ENCODE data around the gene WDHD1. TPM values are rescaled to one million over a fixed set of nuclear protein-coding genes. Genes with fewer than 3 reads are reported as not detected.

The WDHD1 gene
- total and polyA plus RNA-seq, 2 of the 4 experiments (the other 2 are of a cell fraction) = 4.4 to 13.1 TPM

DNA sequence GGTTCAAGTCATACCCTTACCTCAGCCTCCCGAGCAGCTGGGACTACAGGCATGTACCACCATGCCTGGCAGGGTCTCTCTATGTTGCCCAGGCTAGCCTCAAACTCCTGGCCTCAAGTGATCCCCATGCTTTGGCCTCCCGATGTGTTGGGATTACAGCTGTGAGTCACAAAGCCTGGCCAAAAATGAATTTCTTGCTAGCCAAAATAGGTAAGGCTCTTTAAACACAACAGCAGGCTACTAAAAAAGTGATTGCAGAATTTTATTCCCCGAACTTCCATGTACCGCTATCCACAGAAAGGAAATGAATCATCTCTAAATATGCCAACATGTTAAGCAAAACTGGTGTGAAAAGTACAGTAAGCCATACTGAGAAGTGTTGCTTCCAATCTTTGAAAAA lies 50.6 kb downstream of the WDHD1 start:
- Histone ChIP-seq H3K18ac (ENCODE audit: low read depth, low read length) (no peak overlapping the region), H3K9me1 (ENCODE audit: insufficient read depth, low read length) (no peaks in the 10 kb centered on the region), H3K27ac (ENCODE audit: insufficient read depth, low read length) (peak overlapping the region; percentile 44; the same call in 1 of the 2 replicates), H3K9ac (ENCODE audit: low read depth, low read length) (no peak overlapping the region), H2BK5ac (ENCODE audit: low read depth, low read length, poor library complexity, severe bottlenecking) (peak overlapping the region; percentile 63), H2AK9ac (replicated peaks; ENCODE audit: low read depth, low read length, poor library complexity) (no peak overlapping the region), H2BK15ac (ENCODE audit: low read depth, low read length) (no peak overlapping the region), H3K4me1 (ENCODE audit: control insufficient read depth, insufficient read depth, low read length) (0 out of 2 replicates have a peak, but pooled peaks cover 2% of the 10 kb centered on the region), H3K4ac (ENCODE audit: low read depth, low read length) (no peak overlapping the region; the same call in 1 of the 2 replicates), H4K91ac (ENCODE audit: insufficient read depth, low read depth, low read length) (no peak overlapping the region), H2AK5ac (ENCODE audit: low read depth, low read length) (peak overlapping the region; percentile 45; the same call in 1 of the 2 replicates), H4K8ac (ENCODE audit: low read depth in 2 of 2, low read length in 2 of 2) (peak overlapping the region in 1 of 2 experiments; percentile 61; a peak in 1 of 4 replicates), H2BK20ac (ENCODE audit: low read depth, low read length) (no peak overlapping the region), H4K20me1 (ENCODE audit: insufficient read depth, low read length) (no peaks in the 10 kb centered on the region), H3K23ac (ENCODE audit: low read depth, low read length) (no peak overlapping the region), H3K9me3 (ENCODE audit: control insufficient read depth, insufficient read depth, low read length) (no peaks in the 10 kb centered on the region), H3K4me2 (ENCODE audit: low read depth, low read length) (no peak overlapping the region), H3K27me3 (ENCODE audit: control insufficient read depth, insufficient read depth, low read length) (no peaks in the 10 kb centered on the region), H3K4me3 (ENCODE audit: insufficient read depth, low read depth, low read length) (no peak overlapping the region), H3K14ac (replicated peaks; ENCODE audit: low read depth, low read length) (no peak overlapping the region), H3K56ac (ENCODE audit: extremely low read depth, insufficient read depth, low read length) (no peak overlapping the region), H3K36me3 (ENCODE audit: control insufficient read depth, insufficient read depth, low read length) (0 out of 2 replicates have a peak, but pooled peaks cover 3% of the 10 kb centered on the region), H2BK120ac (ENCODE audit: low read depth, low read length) (no peak overlapping the region), H2AFZ (replicated peaks; ENCODE audit: low read length, poor library complexity) (peak overlapping the region; percentile 35), H3K79me1 (ENCODE audit: low read depth in 1 of 2, low read length in 2 of 2) (no peaks in the 10 kb centered on the region; a peak in 1 of 4 replicates), H4K5ac (ENCODE audit: low read depth, low read length) (no peak overlapping the region)
- ChIA-PET CTCF (interaction anchor here (0.6 kb wide), 1 partner anchor 20 kb away, joined by 3 read pairs; no protein-coding TSS in a partner anchor), POLR2A (ENCODE audit: unreplicated experiment) (no interaction called here)
- WGBS, 2 experiments (ENCODE audit: extremely low coverage in 2 of 2, insufficient read length in 1 of 2) = 70% methylated on average over 2 of the region's 4 CpGs; no CpG with 5 or more reads in 1 of the 2 experiments
- dilution Hi-C loops (cut with HindIII; ENCODE audit: low sequenced_read_pairs, unreplicated experiment) (no loop called here), in situ Hi-C loops (cut with MboI; ENCODE audit: low sequenced_read_pairs) (no loop called here), intact Hi-C loops (cut with micrococcal nuclease) (loop anchor here (5.0 kb wide), 1 partner anchor 64 kb away; no protein-coding TSS in a partner anchor)
- peak; percentile 82 for DNase-seq
- ATAC-seq (ENCODE audit: low read depth) = peak; percentile 80
- no peak for TF ChIP-seq RCOR1 (IDR thresholded peaks at IDR 0.05; ENCODE audit: insufficient replicate concordance, low read length)
- TF ChIP-seq MAZ (IDR thresholded peaks at IDR 0.05; ENCODE audit: borderline replicate concordance, low read depth, low read length) = no peak
- peak; percentile 33; the same call in 1 of the 2 replicates for TF ChIP-seq CEBPB (IDR thresholded peaks at IDR 0.05; ENCODE audit: low read depth, low read length)
- BruUV-seq (replicated peaks) = no TSS peak

Measured in IMR-90 (cell line).